IPS-11a (cell line): ENCODE results near the gene NFS1.
"Not testable (repeated sequence)": the region's sequence is repeated elsewhere in the genome, so short reads cannot be mapped to it uniquely, and the experiment has no call there.

Source experiments
- H3K4me3 ChIP-seq: one replicate; pipeline ENCODE4 v1.5.1; 2013; ENCODE audit warnings: low read depth, low read length, control low read depth

Gene NFS1

DNA sequence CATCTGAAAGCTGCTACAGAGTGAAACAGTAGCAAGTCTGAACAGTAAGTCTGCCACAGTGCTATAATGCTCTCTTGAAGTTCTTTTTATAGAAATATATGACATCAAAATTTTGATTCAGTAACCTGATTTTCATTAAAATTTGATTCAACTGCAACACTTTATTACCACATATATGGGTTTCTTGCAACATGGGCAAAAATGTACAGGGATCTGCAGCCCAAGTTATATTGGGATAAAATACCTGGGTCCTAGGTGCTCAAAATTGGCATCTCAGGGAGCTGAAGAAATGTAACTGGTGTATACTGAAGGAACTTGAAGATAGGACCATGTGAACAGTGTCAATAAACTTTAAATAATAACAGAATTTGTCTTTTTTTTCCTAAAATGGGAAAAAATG, 10.9 kb upstream of the NFS1 start:
- H3K4me3 ChIP-seq: no peak overlapping the region

DNA sequence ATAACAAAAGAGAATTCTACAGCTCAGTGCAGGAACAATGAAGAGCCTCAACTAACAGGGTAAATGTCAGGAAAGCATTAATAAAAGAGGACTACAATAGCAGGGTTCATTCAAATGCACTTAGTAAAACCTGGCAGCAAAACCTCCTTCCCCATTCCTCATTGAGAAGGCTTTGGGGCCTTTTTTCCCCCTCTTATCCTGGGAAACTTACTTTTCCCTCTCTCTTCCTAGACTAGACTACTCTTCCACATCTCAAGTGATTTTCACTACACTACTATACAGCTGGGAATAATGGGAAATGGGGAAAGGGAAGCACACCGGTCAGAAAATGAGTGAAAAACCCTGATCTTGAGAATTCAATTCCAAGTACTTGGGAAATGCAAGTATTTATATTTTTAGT, 10.1 kb upstream of the NFS1 start:
- H3K4me3 ChIP-seq: no peak overlapping the region

DNA sequence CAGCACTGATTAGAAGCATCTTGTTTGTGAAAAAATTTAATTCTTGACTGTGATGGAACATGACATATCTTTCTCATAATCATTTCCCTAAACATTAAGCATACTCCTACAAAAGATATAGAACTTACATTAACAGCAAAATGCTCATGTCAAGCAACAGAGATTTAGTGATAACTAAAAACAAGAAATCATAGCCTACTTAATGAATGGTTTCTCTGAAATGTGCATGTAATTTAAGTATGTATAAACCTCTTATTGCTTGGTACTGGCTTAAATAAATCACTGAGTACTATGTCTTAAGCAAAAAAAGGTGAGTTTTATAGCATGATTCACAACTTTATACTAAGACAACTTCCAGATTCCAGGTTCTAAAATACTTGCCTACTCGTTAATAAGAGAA, 9.3 kb upstream of the NFS1 start:
- no peak overlapping the region for H3K4me3 ChIP-seq

DNA sequence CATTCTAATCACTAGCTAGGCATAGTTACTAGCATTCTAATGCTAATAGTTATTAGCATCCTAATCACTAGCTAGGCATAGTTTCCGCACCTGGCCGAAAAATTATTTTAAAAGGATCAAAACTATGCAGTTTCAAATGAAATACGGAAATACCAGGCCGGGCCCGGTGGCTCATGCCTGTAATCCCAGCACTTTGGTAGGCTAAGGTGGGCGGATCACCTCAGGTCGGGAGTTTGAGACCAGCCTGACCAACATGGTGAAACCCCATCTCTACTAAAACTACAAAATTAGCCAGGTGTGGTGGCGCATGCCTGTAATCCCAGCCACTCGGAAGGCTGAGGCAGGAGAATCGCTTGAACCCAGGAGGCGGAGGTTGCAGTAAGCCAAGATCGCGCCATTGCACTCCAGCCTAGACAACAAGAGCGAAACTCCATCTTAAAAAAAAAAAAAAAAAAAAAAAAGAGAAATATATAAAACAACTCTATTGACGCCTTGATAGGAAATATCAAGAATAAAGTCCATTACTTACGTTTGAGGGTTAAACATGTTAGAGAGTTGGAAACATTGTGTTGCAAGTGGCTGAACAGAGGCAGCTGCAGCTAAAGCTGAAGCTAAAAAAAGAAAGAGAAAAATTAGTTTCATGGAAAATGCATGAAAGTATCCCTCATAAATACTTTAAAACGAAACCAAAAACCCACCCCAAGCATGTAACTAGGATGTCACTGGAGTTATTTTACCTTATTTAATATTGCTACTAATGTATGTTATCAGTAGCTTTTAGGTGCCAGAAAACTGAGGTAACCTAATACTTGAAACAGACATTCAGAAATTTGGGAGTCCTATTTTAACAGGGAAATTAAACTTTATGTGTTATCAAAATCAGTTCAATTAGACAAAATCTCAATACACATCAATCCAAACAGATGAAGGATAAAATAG, 7.7 kb upstream of the NFS1 start:
- H3K4me3 ChIP-seq: not testable (repeated sequence)

DNA sequence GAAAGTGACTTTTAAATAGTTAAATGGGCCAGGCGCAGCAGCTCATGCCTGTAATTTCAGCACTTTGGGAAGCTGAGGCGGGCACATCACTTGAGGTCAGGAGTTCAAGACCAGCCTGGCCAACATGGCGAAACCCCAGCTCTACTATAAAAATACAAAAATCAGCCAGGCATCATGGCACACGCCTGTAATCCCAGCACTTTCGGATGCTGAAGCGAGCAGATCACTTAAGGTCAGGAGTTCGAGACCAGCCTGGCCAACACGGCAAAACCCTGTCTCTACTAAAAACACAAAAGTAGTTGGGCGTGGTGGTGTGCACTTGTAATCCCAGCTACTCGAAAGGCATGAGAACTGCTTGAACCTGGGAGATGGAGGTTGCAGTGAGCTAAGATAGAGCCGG, 6.7 kb upstream of the NFS1 start:
- not testable (repeated sequence) for H3K4me3 ChIP-seq

DNA sequence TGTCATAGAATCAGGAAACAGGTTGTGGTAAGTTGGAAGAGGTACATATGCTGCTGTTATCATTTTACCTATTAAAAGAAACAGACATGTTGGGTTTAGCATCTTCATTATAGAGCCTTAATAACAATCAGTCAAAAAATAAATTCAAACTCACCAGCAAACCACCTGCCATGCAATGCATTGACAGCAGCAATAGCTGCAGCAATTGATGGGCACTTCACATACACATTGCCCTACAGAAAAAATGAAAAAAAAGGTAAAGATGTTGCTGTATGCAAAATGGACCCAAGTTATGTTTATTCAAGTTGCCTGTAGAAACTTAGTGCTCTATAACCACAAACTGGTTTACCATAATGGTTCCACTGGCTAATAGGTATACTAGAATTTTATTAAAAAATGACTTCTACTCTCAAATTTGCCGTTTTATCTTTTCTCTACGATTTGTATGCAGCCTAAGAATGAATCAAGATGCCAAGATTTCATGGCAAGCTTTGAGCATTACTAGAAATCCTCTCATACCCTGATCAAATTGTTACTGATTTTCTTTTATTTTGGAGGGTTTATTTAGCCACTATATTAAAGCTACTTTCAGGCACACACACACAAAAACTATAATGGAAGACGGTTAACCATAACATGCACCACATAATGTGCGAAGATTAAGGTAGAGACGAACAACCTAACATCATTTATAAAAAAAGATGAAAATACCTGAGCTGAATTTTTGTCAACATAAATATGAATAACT, 5.5 kb upstream of the NFS1 start:
- no peak overlapping the region for H3K4me3 ChIP-seq

DNA sequence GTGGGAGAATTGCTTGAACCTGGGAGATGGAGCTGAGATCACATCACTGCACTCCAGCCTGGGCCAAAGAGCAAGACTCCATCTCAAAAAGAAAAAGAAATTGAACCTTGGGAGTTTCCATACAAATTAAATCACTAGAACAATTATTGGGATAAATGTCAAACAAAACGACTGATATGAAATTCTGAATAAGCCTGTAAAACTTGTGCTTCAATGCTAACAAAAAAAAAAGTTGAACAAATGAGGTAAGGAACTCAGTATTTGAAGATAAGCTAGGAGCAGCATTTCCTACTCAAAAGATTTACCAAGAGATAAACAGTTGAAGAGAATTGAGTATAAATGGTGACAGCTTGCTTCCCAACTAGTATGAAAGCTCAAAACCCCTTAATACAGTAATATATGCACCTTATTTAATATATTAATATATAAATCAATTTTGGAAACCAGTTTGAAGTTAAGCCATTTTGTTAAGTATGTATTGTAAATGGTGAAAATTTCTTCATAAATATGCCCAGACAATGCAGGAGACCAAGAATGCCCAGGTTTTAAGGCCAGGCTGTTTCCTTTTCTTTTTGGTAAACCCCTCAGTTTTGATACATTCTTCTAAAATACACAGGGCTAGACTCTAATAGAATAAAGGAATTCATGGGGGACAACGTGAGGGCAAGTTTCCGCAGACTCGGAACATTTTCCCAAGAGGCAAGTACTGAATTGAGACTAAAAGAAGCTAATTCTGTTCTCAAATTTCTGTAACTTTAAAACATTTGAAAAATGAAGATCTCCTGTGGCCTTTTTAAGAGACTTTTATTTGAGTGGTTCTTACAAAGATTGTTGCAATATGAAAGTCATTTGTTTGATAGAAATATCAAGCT, 3.9 kb upstream of the NFS1 start:
- no peak overlapping the region for H3K4me3 ChIP-seq

DNA sequence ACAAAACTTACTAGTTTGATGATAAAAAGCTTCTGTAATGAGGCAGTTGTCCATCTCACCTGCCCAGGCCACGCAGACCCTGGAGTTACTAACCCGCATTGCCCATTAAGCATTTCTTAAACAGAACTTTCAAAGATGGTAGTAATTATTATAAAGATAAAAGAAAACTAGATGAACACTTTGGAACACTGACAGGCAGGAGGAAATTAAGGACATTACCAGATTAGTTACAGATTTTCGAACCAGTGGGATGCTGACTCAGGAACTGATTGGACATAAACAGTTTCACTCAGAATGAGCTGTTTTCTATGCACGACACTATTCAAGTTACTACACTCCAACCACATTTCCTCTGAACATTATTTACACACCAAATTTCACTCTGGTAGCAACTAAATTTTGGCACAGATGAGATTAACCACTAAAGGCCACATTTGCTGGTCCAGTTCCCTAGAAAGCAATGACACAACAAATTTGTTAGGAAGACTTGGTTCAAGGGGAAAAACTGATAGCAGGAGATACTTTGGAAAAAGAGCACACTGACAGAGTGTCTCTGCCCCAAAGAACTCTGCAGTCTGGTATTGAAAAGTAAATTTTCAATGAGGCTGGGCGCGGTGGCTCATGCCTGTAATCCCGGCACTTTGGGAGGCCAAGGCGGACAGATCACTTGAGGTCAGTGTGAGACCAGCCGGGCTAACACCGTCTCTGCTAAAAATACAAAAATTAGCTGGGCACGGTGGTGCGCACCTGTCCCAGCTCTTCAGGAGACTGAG, 3.1 kb upstream of the NFS1 start:
- H3K4me3 ChIP-seq: no peak overlapping the region

DNA sequence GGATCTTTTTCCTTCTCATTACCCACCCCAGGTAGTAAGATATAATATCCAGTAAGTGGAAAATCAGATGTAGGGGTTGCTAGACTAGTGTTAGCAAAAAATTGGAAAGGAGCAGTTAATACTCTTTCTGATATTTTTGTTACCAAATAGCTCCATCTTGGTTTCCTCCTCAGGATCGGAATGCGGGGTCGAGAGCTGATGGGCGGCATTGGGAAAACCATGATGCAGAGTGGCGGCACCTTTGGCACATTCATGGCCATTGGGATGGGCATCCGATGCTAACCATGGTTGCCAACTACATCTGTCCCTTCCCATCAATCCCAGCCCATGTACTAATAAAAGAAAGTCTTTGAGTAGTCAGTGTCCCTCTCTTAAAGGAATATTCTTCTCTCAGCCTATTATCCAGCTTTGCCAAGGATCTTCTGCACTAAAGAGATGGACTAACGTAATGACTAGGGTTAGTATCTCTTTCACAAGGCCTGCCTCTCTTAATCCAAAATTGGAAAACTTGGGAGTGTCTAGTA, 1.5 kb upstream of the NFS1 start:
- H3K4me3 ChIP-seq: no peak overlapping the region

DNA sequence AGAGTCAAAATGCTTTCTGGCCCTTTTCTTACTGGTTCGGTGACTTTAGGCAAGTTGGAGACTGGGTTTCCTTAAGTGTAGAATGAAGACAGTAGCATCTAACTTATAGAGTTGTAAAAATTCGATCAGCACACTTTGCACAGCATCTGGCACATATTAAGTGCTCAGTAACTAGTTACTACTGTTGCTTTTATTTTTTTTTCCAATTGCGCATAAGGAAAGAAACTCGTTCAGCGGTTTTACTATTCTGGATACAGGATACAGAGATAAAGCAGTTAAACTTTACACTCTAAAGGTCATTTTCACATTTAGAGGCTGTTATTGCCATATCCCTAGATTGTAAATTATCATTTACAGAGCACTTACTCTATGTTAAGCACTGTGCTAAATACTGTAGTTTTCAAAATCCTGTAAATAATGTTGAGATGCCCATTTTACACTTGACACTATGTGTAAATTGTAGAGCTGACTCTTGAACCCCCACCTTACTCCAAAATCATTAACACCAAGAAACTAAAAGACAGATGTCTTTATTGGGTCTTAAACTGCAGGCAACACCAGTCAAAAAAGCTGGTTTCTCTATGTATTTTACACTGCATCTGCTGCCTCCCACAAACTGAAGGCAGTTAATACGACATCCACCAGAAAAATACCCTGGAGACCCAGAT, 939 bp upstream of the NFS1 start:
- peak overlapping the region; percentile 99 for H3K4me3 ChIP-seq

DNA sequence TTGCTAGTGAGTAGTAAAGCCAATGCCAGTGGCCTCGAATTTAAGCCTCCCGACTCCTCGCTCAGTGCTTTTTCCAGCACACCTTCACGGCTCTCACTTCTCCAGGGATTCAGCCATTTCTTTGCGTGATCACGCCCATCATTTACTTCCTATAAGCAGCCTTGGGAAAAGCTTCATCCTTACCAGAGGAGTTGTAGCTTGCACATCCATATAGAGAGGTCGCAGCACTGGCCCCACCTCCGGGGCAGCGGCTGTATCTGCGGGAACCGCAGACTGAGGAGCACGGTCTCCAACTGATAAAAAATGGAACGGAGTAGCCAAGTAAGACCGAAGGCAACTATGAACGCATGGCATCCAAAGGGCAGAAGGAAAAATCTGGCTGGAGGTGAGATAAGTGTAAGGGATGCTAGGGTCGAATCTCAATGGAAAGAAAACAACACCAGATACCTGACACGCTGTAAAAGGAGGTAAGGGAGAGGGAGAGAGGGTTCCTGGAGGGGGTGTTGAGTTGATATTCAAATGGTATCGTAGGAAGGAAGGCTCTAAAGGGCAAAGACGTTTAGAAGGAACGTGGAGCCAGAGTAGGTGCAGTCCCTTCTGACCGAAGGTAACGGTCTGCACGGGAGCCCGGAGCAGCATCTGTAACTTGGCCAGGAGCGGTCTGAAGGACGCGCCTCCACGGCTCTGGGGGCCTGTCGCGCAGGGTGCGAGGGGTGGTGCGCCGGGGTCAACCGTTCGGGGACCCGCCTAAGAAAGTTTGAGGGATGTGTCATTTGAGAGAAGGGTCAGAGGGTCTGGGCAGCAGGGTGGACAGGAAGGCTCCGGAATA, 640 bp downstream of the NFS1 start:
- peak overlapping the region; percentile 99 for H3K4me3 ChIP-seq

DNA sequence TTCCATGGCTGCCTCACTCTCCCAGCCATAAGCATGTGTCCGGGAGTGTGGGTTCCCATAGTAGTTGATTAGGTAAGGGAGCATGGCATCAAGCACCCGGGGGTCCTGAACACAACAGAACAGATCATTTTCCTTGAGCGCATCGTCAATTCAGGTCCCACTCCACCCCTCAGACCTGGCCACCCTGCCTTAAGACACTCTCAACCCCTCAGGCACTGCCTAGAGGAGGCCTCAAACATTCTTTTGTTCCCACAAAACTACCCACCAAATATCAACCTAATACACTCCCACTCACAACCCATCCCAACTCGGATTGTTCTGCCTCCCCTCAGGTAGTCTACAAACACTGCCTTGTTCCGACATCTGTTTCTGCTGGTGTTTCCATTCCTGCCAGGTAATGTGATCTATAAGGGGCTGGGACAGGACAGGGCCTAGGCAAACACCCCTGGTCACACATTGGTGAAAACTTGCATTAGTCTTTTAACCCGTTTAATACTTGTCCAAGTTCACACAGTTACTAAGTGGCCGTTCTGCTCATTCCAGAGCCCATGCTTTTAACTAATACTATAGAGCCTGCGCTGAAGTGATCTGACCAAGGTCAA, 1.4 kb downstream of the NFS1 start:
- H3K4me3 ChIP-seq: peak overlapping the region; percentile 99

DNA sequence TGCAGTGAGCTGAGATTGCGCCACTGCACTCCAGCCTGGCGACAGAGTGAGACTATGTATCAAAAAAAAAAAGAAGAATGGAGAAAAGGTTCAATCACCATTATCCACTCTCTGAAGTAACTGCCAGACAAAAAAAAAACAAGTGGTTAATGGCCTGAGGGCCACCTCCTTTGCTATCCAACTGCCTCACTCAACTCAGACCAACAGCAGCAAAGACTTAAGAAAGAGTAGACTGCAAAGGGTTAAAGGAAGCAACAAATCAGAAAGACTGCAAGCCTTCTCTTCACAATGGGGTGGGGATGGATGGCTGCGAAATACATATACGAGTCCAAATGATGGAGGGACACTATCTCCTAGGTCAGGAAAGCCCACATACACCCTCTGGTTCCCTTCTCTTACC, 3.2 kb downstream of the NFS1 start:
- no peak overlapping the region for H3K4me3 ChIP-seq

DNA sequence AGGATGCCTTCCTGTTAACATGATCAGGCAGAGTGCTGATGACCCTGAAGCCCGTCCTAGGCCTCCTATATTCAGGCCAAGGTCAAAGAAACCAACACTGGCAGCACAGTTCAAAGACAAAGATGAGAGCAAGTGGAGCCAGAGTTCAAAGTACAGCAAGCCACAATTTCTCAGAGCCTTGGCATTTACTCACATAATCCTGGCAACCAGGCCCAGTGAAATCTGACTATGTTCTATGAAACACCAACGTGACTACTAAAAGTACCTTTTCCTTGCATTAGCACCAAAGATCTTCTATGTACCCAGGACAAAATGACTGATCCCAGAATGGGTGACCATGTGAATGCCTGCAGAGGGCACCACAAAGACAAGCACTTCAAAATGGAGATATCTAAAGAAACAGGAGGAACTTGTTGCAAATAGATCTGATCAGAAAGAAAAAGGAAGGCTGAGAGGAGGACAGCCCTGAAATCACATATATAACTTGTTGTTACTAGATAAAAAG, 3.9 kb downstream of the NFS1 start:
- no peak overlapping the region for H3K4me3 ChIP-seq

DNA sequence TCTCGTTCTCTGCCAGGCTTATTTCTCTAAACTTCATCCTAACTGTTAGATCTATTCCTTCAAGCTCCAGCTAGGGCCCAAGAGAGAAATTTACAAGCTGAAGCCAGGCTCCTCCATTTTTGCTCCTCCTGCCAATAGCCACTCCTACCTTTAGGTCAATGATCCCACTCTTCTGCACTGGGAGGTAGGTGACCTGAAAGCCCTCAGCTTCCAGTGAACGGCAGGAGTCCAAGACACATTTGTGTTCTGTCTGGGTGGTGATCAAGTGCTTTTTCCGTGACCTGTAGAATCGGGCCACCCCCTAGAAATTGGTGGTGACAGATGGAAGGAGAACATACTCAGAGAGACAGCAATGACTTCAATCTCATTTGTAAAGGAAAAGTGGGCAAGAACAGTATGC, 8.9 kb downstream of the NFS1 start:
- no peak overlapping the region for H3K4me3 ChIP-seq

DNA sequence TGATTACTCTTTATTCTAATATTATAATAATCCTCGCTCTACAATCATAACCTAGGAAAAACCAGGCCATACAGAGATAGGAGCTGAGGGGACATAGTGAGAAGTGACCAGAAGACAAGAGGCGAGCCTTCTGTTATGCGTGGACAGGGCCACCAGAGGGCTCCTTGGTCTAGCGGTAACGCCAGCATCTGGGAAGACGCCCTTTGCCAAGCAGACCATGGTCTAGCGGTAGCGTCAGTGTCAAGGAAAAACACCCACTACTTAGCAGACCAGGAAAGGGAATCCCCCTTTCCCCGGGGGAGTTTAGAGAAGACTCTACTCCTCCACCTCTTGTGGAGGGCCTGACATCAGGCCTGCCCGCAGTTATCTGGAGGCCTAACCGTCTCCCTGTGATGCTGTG, 12.3 kb downstream of the NFS1 start:
- not testable (repeated sequence) for H3K4me3 ChIP-seq

DNA sequence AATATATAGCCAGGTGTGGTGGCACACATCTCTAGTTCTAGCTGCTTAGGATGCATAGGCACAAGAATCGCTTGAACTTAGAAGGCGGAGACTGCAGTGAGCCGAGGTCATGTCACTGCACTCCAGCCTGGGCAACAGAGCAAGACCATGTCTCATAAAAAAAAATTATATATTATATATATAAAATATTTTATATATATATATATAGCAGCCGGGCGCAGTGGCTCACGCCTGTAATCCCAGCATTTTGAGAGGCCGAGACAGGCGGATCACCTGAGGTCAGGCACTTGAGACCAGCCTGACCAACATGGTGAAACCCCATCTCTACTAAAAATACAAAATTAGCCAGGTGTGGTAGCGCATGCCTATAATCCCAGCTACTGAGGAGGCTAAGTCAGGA, 13.8 kb downstream of the NFS1 start:
- H3K4me3 ChIP-seq: not testable (repeated sequence)

DNA sequence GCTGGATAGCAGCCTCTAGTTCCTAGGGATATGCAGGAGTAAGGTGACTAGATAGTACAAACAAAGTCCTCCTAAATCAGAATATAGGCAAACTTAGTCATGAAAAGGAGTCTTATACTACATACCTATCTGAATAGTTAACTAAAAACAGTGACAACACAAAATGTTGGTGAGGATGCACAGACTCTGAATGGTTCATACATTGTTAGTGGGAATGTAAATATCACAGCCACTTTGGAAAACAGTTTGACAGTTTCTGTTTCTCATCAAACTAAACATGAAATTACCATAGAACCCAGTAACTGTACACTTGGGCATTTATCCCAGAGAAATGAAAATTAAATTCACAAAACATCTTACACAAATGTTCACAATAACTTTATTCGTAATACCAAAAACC, 17.2 kb downstream of the NFS1 start:
- no peak overlapping the region for H3K4me3 ChIP-seq
